Cardiac fibroblast (primary cell): ENCODE data around the gene STIM1.

Experiments
- DNase-seq, 2 donors: peaks; one replicate each; pipeline versions ENCODE4 v3.0.0 to v3.0.0-alpha.2; 2010; ENCODE audit warnings: low read depth in 2 of 2
- H3K4me3 ChIP-seq, 2 donors: replicated peaks in 1 of 2; 1 replicate in 1 of 2; 2 replicates in 1 of 2; pipeline ENCODE4 v1.5.1; 2011; ENCODE audit warnings: low read depth in 2 of 2, low read length in 2 of 2, mild to moderate bottlenecking in 2 of 2, moderate library complexity in 1 of 2
- TF ChIP-seq, protein P1 (sequence below): IDR thresholded peaks from one replicate; pipeline ENCODE4 v1.5.1; 2011; ENCODE audit warnings: low read depth, mild to moderate bottlenecking, low read length, inconsistent platforms

Gene STIM1

DNA sequence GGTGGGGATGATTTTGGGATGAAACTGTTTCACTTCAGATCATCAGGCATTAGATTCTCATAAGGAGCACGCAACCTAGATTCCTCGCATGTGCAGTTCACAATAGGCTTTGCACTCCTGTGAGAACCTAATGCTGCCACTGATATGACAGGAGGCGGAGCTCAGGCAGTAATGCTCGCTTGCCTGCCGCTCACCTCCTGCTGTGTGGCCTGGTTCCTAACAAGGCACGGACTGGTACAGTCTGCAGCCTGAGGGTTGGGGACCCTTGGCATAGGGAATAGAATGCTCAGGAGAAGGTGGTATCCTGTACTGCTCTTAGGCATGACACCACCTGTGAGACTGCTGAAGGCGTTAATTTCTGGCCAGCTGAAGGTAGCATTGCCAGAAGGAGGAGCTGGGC, 47.0 kb downstream of the STIM1 start:
- H3K4me3 ChIP-seq = no peak overlapping the region
- TF ChIP-seq, protein P1, sequence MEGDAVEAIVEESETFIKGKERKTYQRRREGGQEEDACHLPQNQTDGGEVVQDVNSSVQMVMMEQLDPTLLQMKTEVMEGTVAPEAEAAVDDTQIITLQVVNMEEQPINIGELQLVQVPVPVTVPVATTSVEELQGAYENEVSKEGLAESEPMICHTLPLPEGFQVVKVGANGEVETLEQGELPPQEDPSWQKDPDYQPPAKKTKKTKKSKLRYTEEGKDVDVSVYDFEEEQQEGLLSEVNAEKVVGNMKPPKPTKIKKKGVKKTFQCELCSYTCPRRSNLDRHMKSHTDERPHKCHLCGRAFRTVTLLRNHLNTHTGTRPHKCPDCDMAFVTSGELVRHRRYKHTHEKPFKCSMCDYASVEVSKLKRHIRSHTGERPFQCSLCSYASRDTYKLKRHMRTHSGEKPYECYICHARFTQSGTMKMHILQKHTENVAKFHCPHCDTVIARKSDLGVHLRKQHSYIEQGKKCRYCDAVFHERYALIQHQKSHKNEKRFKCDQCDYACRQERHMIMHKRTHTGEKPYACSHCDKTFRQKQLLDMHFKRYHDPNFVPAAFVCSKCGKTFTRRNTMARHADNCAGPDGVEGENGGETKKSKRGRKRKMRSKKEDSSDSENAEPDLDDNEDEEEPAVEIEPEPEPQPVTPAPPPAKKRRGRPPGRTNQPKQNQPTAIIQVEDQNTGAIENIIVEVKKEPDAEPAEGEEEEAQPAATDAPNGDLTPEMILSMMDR = no peak
- DNase-seq = no peak

GRCh38 chr11:3903207-3903896, 47.9 kb downstream of the STIM1 start:
- peak in 1 of 2 donors; percentile 52 for DNase-seq
- TF ChIP-seq, protein P1 = no peak
- no peak overlapping the region for H3K4me3 ChIP-seq

- TF ChIP-seq, protein P1 = no peak
- no peak overlapping the region for H3K4me3 ChIP-seq
- DNase-seq = no peak
Observed at GRCh38 chr11:3904228-3904627, 48.8 kb downstream of the STIM1 start.

- no peak overlapping the region for H3K4me3 ChIP-seq
- DNase-seq = peak; percentile 86 to 91
- TF ChIP-seq, protein P1 = no peak
Observed at GRCh38 chr11:3905080-3905953, 49.9 kb downstream of the STIM1 start.

GRCh38 chr11:3906166-3906565, 50.7 kb downstream of the STIM1 start:
- TF ChIP-seq, protein P1 = no peak
- no peak overlapping the region for H3K4me3 ChIP-seq
- DNase-seq = no peak

DNA sequence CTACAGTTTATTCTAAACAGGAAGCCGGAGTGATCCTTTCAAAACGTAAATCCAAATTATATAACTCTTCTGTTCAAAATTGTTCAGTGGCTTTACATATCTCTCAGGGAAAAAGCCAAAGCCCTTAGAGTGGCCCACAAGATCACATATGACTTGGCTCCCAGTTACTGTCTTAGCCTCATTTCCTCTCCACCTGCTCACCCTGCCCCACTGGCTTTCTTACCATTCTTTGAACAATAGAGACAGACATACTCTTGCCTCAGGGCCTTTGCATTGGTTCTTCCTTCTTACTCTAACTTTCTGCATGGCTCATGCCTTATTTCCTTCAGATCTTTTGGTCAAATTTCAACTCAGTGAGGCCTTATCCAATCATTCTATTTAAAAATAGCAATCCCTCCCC, 52.1 kb downstream of the STIM1 start:
- TF ChIP-seq, protein P1 = no peak

More for the DNA sequence above, 52.1 kb downstream of the STIM1 start:
- H3K4me3 ChIP-seq = no peak overlapping the region
- DNase-seq = no peak
